HG03066 (cell line): ENCODE results near the gene ACSL1.
"Not testable (repeated sequence)": the region's sequence is repeated elsewhere in the genome, so short reads cannot be mapped to it uniquely, and the experiment has no call there.

Experiments used
- ATAC-seq: cut with Tn5 transposase; IDR thresholded peaks from one replicate; pipeline ENCODE4 v1.9.1; 2021; ENCODE audit warnings: low read depth; ENCODE audit not compliant: unreplicated experiment

ACSL1 gene

DNA sequence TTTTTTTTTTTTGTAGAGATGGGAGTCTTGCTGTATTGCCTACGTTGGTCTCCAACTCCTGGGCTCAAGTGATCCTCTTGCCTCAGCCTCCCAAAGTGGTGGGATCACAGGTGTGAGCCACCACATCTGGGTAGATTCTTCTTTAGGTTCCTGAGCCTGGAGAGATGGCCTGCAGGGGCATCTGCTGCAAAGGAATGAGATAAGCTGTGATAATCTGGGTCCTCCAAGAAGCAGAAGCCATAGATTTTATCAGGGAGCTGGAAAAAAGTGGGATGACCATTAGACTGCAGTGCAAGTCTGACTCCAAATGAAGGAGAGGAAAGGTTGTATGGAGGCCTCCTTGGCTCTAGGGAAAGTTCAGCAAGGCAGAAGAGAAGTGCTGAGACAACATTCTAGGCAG is 19.0 kb upstream of the ACSL1 start:
- no peak for ATAC-seq

DNA sequence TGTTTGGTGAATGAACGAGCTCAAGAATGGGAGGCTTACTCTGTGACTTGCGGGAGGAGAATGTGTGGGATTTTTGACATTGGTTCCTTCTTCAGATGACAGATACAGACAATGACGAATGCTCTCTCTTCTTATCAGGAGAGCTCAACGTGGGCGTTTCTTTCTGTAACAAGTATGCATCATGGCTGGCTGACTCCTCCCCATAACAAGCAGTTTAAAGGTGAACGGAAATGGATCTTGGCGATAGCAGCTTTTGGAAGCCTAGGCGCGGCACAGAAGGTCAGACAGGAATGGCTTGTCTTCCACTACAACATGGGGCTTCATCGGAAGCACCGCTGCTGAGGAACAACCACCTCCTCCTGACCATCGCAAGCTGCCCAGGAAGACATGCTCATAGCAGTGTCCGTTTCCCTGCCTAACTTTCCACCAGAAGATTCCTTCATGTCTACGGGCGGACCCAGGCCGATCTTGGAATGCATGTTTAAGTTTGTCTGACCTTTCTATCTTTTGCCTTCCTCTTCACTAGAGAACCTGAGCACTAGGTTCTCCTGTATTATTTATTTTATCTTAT is 18.3 kb upstream of the ACSL1 start:
- ATAC-seq, result no peak

DNA sequence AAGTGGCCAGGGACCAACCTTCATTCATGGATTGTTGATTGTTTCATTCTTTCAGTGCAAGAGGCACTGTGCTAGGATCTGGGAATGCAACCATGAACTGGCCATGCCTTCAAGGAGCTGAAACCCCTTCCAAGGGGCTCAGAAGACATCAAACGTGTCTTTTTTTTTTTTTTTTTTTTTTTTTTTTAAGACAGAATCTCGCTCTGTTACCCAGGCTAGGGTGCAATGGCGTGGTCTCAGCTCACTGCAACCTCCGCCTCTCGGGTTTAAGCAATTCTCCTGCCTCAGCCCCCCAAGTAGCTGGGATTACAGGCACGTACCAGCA is 13.3 kb upstream of the ACSL1 start:
- ATAC-seq, result not testable (repeated sequence)

DNA sequence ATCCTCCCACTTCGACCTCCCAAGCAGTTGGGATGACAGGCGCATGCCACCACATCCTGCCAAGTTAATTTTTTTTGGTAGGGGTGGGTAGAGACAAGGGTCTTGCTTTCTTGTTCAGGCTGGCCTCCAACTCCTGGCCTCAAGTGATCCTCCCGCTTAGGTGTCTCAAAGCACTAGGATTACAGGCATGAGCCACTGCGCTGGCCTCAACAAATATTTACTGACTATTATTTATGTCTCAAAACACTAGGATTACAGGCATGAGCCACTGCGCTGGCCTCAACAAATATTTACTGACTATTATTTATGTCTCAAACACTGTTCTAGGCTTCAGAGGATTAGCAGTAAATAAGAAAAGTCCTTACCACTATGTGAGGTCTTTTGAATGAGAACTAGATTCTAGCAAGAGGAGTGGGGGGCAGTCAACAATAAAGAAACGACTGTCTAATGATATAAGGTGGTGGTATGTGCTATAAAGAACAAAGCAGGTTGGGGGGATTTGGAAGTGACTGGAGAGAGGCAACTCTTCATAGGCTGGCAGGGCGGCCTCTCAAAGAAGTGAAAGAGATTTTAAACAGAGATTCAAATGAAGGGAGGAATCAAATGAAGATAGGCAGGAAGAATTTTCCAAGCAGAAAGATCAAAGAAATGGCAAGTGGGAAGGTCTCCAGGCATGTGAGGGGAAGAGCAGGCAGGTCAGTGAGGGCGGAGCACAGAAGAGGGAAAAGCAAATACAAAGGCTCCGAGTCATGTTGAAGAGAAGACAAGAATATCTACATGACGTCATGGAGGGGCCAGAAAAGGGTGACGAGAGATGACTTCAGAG is 12.7 kb upstream of the ACSL1 start:
- no peak for ATAC-seq

DNA sequence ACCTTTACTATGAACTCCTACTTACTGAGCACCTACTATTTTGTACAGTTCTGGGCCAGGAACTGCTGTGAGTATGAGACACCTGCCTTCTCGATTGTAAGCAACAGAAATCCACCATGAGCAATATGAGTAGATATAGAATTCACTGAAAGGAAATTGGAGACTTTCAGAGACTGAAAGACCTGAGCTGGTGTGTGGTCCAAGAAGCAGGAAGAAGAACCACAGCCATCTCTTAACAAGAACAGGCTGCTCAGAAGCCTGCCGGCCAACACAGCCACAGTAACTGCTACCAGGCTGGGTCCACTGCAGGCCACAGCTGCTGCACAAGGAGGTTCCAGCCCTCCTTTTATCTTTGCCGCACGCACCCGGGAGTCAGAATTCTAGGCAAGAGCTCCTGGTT is 10.8 kb upstream of the ACSL1 start:
- no peak for ATAC-seq

DNA sequence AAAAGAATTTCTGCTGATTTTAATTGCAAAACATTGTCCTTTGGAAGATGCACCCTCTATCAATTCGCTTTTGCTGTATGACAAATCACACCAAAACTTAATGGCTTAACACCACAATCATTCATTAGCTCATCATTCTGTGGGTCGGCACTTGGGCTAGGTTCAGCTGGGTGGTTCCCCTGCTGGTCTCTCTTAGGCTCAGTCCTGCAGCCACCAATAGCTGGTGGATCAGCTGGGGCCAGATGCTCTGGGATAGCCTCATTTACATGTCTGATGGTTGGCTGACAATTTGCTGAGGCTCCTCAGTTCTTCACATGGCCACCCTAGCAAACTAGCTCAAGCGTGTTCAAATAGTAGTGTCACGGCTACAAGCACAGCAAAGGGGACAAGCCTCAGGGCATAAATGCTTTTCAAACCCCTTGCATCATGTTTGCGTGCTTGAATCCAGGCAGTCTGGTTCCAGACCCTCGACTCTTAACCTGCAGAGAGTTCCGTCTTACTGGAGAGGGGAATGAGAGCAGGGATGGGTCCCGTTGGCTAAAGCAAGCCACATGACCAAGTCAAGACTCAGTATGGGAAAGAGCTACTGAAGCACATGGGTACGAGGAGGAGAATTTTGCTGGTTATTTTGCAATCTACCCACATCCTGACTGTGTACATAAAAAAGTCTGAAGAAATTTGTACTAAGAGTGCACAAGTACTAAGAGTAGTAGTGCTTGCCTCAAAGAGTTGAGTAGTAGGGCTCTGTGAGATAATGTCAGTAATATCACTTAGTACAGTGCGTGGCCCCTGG is 7.5 kb upstream of the ACSL1 start:
- ATAC-seq, result no peak

DNA sequence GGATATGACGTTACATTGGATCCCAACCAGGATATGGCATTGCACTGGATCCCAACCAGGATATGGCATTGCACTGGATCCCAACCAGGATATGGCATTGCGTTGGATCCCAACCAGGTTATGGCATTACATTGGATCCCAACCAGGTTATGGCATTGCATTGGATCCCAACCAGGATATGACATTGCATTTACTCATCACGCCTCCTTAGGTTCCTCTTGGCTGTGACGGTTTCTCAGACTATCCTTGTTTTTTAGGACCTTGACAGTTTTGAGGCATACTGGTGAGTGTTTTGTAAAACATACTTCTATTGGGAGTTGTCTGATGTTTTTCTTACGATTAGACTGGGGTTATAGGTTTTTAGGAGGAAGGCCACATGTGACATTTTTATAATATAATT is 5.4 kb upstream of the ACSL1 start:
- ATAC-seq, result no peak

DNA sequence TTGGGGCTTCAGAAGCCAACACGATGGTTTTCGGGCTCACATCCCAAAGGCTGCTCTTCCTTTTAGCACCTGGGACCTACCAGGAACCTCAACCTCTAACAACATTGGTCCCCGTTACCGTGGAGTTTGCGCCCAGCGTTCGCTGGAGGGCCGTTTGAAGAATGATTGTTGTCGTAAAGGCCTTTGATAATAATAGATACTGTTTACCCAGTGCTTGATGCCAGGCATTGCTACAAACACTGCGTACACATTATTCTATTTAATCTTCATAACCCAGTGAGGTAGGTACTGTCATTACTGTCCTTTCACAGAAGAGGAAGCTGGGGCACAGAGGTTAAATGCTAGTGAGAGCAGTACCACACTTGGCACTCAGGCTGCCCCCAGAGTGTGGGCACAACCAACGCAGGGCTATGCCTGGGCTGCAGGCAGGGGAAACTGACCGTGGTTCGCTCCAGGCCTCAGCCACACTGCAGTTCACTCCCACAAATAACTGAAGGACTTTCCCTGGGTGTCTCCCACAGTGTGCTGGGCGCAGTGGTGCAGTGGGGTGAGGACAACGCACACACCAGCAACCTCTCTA is 1.0 kb upstream of the ACSL1 start:
- ATAC-seq, result no peak

DNA sequence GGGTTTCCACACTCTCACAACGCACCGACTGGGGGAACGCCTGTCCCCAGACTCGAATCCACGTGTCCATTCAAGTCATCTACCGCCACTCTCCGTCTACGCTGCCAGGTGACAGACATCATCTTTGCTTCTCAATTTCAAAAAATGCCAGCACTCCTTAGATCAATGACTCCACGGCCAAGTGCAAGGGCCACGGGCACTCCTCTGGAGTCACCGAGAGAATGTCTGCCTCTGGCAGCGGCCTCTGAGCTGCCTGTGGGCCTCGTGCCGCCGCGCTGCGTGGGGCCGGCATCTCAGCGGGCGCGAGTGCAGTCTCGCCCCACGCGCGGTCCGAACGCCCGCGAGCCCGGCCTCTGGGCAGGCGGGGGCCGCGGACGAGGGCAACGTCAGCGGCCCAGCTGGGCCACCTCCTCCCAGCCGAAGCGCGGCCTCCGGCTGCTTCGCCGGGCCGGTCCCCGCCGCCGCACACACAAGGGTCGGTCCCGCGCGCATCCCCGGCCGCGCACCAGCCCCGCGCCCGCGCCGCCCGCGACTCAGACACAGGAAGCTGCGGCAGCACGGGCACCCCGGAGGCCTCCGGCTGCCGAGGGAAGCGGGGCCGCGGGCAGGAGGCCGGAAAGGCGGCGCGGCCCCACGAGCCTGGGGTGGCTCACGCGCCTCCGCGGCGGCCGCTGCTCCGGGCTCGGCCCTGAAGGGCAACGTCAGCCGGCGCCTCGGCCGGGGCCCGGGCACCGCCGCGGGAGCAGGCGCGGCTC is 450 bp downstream of the ACSL1 start:
- peak; percentile 19 for ATAC-seq

DNA sequence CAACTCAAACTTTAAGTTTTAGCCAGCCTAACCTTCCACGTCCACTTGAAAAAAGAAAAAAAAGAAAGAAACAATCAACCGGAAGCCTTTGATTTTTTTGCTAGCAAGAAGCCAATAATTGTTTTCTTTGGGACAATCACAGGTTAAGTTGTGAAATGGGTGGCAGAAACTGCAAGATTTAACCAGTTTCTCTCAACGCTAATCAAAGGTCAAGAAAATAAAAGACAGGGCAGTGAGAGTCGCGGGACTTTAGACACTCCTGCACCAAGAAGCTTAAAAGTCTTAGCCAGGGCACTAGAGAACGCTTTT is 1.0 kb downstream of the ACSL1 start:
- ATAC-seq, result peak; percentile 0

DNA sequence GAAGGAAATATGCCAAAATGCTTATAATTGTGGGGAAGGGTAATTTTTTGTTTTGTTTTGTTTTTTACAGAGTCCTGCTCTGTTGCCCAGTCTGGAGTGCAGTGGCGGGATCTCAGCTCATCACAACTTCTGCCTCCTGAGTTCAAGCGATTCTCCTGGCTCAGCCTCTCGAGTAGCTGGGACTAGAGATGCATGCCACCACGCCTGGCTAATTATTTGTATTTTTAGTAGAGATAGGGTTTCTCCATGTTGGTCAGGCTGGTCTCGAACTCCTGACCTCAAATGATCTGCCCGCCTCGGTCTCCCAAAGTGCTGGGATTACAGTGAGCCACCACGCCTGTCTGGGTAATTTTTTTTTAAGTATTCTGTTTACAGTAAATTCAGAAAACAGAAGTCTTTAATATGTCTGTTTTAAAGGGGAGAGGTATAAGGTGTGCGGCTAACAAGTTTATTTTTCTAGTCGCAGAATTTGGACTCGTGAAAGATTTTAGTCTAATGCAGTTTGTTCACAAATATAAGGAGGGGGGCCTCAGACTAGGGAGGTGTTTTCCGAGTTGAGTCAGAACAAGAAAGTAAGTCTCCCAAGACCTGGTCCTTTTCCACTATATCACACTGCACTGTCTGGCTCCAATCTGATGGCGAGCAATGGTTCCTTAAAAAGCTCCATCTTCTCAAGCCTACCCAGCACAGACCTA is 1.5 kb downstream of the ACSL1 start:
- no peak for ATAC-seq

DNA sequence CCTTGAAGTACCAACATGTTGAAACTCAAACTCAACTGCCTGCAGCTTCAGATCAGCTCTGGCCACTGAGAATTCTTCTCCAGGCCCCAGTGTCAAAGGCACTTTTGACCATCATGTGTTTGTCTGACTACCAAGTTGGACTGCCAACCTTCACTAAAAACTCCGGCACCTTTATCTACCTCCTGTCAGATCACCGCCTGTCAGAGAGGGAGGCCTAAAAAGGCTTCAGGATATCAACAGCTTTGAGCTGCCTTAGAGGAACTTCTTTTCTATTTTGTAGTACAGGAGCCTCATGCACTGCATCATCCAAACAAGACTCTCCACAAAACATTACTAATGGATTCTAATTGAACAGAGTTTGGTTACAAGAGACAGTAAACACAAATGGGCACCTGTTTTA is 2.8 kb downstream of the ACSL1 start:
- no peak for ATAC-seq

DNA sequence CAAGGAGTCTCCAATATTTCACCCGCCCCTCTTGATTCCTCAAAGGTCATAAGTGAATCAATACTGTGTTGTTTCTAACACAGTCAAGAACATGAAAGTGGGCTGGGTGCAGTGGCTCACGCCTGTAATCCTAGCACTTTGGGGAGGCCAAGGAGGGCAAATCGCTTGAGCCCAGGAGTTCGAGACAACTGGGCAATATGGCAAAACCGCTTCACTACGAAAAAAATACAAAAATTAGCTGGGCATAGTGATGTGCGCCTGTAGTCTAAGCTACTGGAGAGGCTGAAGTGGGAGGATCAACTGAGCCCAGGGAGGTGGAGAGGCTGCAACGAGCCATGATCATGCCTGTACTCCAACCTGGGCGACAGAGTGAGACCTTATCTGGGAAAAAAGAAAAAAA is 3.4 kb downstream of the ACSL1 start:
- ATAC-seq, result no peak

DNA sequence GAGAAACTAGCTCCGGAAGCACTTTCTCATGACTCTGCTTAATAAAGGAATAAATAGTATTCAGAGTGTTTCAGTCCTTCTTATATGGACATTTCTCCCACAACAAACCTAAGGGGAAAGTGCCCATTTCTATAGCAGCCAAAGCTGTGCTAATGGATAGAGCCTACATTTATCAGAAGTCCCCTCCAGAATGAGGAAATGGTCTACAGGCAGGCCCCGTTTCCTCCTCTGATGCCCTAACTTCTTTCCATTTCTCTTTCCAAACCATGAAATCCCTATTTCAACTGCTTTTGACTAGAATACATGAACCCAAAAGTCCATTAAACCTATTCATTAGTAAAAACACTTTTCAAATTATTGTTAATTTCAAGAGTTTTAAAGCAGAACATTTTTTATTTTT is 4.5 kb downstream of the ACSL1 start:
- ATAC-seq, result no peak

DNA sequence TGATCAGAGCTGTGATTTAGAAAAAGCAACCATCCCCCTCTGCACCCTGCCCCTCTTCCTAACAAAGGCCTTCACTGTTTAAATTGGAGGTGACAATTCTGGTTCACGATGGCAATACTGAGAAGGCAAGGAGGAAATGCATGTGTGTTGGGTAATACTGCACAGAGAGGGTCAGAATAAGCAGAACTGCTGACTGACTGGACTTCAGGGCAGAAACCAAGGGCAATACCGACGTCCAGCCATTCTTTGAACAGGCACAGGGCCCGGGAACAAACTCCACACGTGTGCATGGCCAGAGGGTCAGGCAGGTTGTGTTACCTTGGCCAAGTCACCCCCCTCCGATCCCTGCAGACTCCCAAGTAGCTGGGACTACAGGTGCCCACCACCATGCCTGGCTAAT is 6.0 kb downstream of the ACSL1 start:
- ATAC-seq, result no peak

DNA sequence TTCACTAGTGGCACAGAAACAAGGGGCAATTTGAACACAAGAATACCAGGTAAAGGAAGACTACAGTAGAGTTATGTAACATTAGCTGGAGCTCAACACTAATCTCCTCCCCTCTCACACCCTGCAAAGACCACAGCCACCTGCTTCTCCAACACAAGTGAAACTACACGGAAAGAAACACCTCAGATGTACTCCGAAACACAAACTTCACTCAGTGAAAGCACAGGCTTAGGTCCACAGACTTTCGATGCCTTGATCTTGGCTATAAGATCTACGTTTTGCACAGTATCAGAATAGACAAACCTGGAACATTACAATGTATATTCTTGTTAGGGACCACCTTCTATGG is 7.6 kb downstream of the ACSL1 start:
- peak; percentile 35 for ATAC-seq

DNA sequence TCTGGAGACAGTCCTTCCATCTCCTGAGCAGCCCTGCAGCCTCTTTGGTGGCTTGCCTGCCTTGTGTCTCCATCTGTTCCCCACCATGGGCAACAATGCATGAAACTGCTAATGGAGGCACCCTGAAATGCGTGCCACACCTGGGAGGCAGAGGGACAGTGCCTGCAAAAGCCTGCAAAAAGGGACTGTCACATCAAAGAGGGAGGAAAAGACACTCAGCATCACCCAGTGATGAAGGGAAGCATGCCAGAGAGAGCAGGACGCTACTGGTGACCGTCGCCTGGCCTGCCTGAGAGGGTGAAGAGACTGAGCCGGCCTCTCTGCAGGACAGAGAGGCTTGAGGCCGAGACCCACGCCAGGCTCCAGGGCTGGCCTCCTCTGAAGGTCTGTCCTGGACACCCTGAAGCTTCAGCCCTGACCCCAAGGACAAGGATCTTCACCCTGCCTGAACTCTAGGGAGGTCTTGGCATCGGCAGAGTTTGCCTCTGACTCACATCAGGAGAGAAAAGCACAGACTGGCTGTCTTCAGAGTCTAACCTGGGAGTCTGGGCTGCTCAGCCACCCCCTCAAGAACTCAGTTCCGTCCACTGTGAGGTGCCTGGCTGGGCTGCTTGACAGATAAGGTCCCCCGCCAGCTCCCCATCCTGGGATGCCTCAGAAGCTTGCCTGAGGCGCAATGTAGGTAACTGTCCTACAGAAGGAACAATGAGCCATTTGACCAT is 8.1 kb downstream of the ACSL1 start:
- ATAC-seq, result no peak

DNA sequence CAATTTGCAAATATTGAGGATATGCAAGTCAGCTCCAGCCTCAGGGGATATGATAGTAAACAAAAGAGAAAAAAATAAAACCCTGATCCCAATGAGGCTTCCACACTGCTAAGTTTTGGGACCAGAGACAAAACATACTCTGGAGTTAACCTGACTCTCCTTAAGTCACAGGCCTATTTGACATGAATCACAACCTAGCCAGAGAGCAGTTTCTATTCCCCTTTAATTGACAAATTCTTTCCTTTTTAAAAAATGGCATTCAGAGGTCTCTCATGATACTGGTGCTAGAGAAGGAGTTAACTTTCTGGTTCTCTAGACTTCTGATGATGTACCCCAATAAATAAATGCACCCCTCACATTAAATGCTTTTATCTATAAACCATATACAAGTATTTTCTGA is 8.8 kb downstream of the ACSL1 start:
- no peak for ATAC-seq

DNA sequence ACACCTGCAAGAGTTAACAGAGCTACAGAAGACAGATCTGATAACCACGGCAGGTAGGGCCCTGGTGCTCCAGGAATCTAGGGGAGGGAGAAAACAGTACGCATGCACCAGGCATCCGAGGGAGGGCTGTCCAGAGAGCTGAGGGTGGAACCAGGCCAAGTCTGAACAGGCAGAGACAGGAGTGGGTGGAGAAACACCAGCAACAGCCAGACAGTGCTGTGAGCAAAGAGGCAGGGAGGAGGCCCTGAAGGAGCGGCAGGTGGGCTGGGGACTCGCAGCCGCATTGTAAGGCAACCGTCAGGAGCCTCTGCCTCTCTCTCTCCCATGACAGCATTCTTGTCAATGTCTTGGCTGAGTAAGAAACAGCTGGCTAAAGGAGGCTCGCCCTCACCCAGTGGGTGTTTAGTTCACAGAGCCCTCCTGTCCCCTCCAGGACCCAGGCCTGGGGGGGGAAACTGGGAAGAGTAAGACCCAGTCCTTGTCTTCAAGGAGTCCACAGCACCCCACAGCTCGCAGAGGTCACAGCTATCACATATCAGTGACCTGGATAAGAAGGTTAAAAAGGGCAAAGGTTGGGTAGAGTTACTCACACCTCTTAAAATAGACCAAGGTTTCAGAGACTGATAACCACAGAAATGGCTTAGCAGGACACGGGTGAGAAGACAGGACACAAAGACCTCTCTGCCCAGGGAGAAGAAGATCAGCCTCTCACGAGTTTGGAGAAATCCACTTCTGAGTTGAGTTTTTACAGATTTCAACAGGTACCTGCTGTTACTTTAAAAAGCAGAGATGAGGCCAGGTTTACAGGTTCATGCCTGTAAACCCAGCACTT is 10.5 kb downstream of the ACSL1 start:
- peak; percentile 69 for ATAC-seq
